Testis (tissue), 3 donors: Measurements from ENCODE around the gene PMF1. TPM values are rescaled to one million over a fixed set of nuclear protein-coding genes. Genes with fewer than 3 reads are reported as not detected.

Source experiments
- DNase-seq: peaks from one replicate; pipeline ENCODE4 v3.0.0-alpha.2; 2019
- H3K27ac ChIP-seq, 2 donors: fragments of 200-600 bp; sonication (generic); one replicate each; pipeline ENCODE4 v1.5.1; 2019
- H3K27me3 ChIP-seq: fragments of 200-600 bp; sonication (generic); one replicate; pipeline ENCODE4 v1.5.1; 2019
- H3K36me3 ChIP-seq: fragments of 200-600 bp; sonication (generic); one replicate; pipeline ENCODE4 v1.5.1; 2017; ENCODE audit warnings: low read depth; ENCODE audit errors: missing control alignments
- H3K4me1 ChIP-seq: fragments of 200-600 bp; sonication (generic); one replicate; pipeline ENCODE4 v1.5.1; 2019
- H3K4me3 ChIP-seq, 2 donors: fragments of 200-600 bp; sonication (generic); one replicate each; pipeline ENCODE4 v1.5.1; 2017 to 2019
- H3K9me3 ChIP-seq: fragments of 200-600 bp; sonication (generic); one replicate; pipeline ENCODE4 v1.5.1; 2017
- POLR2A ChIP-seq: fragments of 450-650 bp; IDR thresholded peaks from one replicate; pipeline ENCODE4 v1.6.1; 2017; ENCODE audit warnings: antibody characterized with exemption, mild to moderate bottlenecking, moderate library complexity
- WGBS, 2 donors: methylation state at CpG; one replicate each; pipeline ENCODE4 v1.1.5; 2018; 5-methylcytosine and 5-hydroxymethylcytosine counted together
- intact Hi-C: fragments of 100-400 bp; cut with DNase I; formaldehyde crosslinking; loops from one replicate; pipeline ENCODE4 v1.15.1; 2023; ENCODE audit warnings: low total_unique reads
- polyA plus RNA-seq: library from polyadenylated mRNA; stranded (reverse); fragments of 350-450 nt; fragmentation: Illumina TruSeq; extraction: RNeasy Lipid Tissue Mini Kit (QIAGEN cat#74804); gene quantifications from one replicate; pipeline ENCODE4 v1.2.3, GENCODE V29; 2014; ENCODE audit warnings: low read depth, low replicate concordance; ENCODE audit not compliant: insufficient read depth
- total RNA-seq, 2 donors: library from RNA; depleted of rRNA; stranded (reverse); fragments of >200 nt; gene quantifications; one replicate each; pipeline ENCODE4 v1.2.3, GENCODE V29; 2016
- TF ChIP-seq, protein P1 (sequence below), 3 experiments: fragments of 450-650 bp in 2 of 3; fragments of 200-600 bp in 1 of 3; sonication (generic) in 1 of 3; IDR thresholded peaks; one replicate each; pipeline ENCODE4 v1.5.1; 2016 to 2019; ENCODE audit warnings: antibody characterized with exemption in 3 of 3, mild to moderate bottlenecking in 2 of 3, moderate library complexity in 1 of 3

The PMF1 gene
- total and polyA plus RNA-seq, 3 donors from 2014 or later = 32.3 to 47.0 (median 38.1) TPM

DNA sequence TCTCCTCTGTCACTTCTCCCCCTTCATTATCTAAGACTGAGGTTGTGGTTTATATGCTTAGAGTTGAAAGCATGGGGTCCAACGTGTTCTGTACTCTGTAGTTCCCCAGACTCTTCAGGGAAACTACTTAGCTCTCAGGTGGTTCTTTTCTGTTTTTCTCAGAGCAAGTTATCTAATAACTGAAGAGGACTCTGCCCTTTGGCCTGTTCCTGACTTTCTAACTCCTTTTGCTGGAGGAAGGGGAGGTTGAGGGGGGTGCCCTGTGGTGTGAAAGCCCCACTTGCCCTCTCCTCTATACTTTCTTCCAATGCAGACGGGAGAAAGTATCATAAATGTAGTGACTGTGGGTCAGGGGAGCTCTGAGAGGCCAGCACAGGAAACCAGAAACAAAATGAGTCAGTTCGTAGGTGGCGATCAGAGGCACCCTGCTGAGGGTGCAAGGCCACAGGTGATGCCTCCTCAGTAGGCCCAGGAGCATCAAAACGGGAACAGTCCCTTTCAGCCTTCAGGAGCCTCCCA lies 13.9 kb upstream of the PMF1 start:
- H3K4me3 ChIP-seq = no peak overlapping the region
- no peak for DNase-seq
- H3K36me3 ChIP-seq = no peaks in the 10 kb centered on the region
- 77 to 82% methylated on average over 5 of the region's 5 CpGs for WGBS, 2 donors
- peak overlapping the region in 1 of 2 donors; percentile 53 for H3K27ac ChIP-seq
- H3K27me3 ChIP-seq = no peaks in the 10 kb centered on the region
- peaks cover 13% of the 10 kb centered on the region for H3K4me1 ChIP-seq
- no peaks in the 10 kb centered on the region for H3K9me3 ChIP-seq
- no peak for TF ChIP-seq POLR2A
- TF ChIP-seq, protein P1, sequence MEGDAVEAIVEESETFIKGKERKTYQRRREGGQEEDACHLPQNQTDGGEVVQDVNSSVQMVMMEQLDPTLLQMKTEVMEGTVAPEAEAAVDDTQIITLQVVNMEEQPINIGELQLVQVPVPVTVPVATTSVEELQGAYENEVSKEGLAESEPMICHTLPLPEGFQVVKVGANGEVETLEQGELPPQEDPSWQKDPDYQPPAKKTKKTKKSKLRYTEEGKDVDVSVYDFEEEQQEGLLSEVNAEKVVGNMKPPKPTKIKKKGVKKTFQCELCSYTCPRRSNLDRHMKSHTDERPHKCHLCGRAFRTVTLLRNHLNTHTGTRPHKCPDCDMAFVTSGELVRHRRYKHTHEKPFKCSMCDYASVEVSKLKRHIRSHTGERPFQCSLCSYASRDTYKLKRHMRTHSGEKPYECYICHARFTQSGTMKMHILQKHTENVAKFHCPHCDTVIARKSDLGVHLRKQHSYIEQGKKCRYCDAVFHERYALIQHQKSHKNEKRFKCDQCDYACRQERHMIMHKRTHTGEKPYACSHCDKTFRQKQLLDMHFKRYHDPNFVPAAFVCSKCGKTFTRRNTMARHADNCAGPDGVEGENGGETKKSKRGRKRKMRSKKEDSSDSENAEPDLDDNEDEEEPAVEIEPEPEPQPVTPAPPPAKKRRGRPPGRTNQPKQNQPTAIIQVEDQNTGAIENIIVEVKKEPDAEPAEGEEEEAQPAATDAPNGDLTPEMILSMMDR (IDR thresholded peaks at IDR 0.05) = no peak
- intact Hi-C loops = no loop called here

DNA sequence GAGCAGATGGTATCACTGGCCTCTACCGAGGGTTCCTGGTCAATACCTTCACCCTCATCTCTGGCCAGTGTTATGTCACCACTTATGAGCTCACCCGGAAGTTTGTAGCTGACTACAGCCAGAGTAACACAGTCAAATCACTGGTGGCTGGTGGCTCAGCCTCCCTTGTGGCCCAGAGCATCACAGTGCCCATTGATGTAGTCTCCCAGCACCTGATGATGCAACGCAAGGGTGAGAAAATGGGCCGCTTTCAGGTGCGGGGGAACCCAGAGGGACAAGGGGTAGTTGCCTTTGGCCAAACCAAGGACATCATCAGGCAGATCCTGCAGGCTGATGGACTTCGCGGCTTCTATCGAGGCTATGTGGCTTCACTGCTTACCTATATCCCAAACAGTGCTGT lies 12.8 kb upstream of the PMF1 start:
- H3K4me1 ChIP-seq = peaks cover 6% of the 10 kb centered on the region
- WGBS, 2 donors = 77 to 96% methylated on average over 5 to 8 of the region's 8 CpGs
- no peak for DNase-seq
- no peaks in the 10 kb centered on the region for H3K9me3 ChIP-seq
- TF ChIP-seq POLR2A = no peak
- TF ChIP-seq, protein P1 (IDR thresholded peaks at IDR 0.05) = no peak
- H3K4me3 ChIP-seq = no peak overlapping the region
- no peaks in the 10 kb centered on the region for H3K36me3 ChIP-seq
- intact Hi-C loops = no loop called here
- H3K27me3 ChIP-seq = no peaks in the 10 kb centered on the region
- H3K27ac ChIP-seq = no peak overlapping the region

DNA sequence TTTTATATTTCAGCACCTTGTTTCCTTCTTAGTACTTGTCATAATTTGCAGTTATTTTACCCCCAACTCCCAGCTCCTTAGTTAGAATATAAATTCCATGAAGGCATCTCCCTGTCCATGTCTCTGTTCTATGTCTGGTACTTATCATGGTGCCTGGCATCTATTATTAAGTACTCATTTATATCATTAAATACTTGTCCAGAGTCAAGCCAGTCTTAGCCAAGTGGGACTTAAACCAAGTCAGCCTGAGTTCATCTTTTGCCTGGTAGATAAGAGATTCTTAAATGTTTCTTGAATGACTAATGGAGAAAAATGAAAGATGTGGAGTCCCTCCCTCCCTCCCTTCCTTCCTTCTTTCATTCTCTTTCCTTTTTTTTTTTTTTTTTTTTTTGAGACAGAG lies 9.5 kb upstream of the PMF1 start:
- intact Hi-C loops = no loop called here
- Histone ChIP-seq H3K27ac (no peak overlapping the region), H3K4me3 (no peak overlapping the region), H3K36me3 (no peaks in the 10 kb centered on the region), H3K9me3 (no peaks in the 10 kb centered on the region), H3K4me1 (peaks cover 3% of the 10 kb centered on the region), H3K27me3 (no peaks in the 10 kb centered on the region)
- TF ChIP-seq, protein P1 (IDR thresholded peaks at IDR 0.05) = no peak
- TF ChIP-seq POLR2A = no peak
- no peak for DNase-seq

DNA sequence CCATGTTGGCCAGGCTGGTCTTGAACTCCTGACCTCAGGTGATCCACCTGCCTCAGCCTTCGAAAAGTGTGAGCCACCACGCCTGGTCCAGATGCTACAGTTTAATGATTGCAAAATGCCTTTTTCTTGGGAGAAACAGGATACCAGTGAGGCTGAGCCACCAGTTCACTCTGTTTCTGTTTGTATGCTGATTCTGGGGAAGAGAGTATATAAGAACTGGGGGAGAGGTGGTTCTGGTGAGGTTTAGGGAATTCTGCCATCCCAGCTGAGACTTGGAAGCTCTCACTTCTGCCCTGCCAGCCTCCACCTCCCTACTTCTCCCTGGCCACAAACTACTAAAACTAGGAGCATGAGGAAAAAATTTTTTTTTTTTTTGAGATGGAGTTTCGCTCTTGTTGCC lies 8.1 kb upstream of the PMF1 start:
- no peak overlapping the region for H3K4me3 ChIP-seq

DNA sequence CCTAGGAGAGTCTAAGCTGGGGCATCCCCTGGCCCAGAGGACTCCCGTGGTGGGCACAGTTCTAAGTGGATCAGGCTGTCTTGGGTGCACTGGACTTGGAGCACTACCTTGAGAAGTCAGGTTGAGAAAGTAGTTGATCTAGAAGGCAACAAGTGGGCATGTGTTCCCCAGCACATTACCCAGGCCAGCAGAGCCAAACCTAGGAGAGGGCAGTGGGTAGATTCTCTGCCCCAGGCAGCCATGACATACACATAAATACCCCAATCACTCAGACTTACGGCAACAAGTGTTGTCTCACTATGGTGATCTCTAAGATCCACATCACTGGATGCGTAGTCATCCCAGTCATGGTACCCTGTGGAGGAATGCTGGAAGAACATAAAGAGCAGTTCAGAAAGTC lies 1.6 kb upstream of the PMF1 start:
- TF ChIP-seq, protein P1 (IDR thresholded peaks at IDR 0.05) = no peak
- no peak for TF ChIP-seq POLR2A
- WGBS, 2 donors = 88 to 94% methylated on average over 2 to 3 of the region's 3 CpGs
- H3K4me3 ChIP-seq = no peak overlapping the region
- no peak for DNase-seq
- peaks cover 15% of the 10 kb centered on the region for H3K4me1 ChIP-seq
- H3K27ac ChIP-seq = no peak overlapping the region
- intact Hi-C loops = no loop called here
- H3K36me3 ChIP-seq = no peaks in the 10 kb centered on the region
- H3K27me3 ChIP-seq = no peaks in the 10 kb centered on the region
- H3K9me3 ChIP-seq = no peaks in the 10 kb centered on the region

More for the DNA sequence above, 8.1 kb upstream of the PMF1 start:
- Histone ChIP-seq H3K4me1 (no peaks in the 10 kb centered on the region), H3K9me3 (no peaks in the 10 kb centered on the region), H3K27me3 (no peaks in the 10 kb centered on the region), H3K36me3 (no peaks in the 10 kb centered on the region), H3K27ac (no peak overlapping the region)
- no peak for DNase-seq
- intact Hi-C loops = no loop called here
- TF ChIP-seq, protein P1 (IDR thresholded peaks at IDR 0.05) = no peak
- no peak for TF ChIP-seq POLR2A
- WGBS, 2 donors = 95 to 98% methylated on average over 3 of the region's 3 CpGs
